ENCODE measurements around the gene LPXN.

The LPXN gene

GRCh38 chr11:58575377-58576020 is at the start of gene LPXN:
Gene LPXN (minus strand): TSS chr11:58575856. CDS start chr11:58575772, 84 bp downstream.
- peak within 1 kb of the TSS; percentile 84 for H3K4me3 Mint-ChIP-seq
- H3K9me3 Mint-ChIP-seq: no peaks in the 10 kb centered on the region
- peak within 1 kb of the TSS; percentile 100 for H3K27ac Mint-ChIP-seq
- peaks cover 95% of the 10 kb centered on the region for H3K36me3 Mint-ChIP-seq
- ATAC-seq (no peak), DNase-seq (ENCODE audit: low spot score in 2 of 2) (peak; percentile 31 to 78)
- H3K4me1 Mint-ChIP-seq: peaks cover 52% of the 10 kb centered on the region

GRCh38 chr11:58625086-58625485 is 49.4 kb upstream of the LPXN start:
- DNase-seq (ENCODE audit: low spot score in 2 of 2): no peak
- no peaks in the 10 kb centered on the region for H3K9me3 Mint-ChIP-seq
- H3K36me3 Mint-ChIP-seq: peaks cover 79% of the 10 kb centered on the region
- no peak overlapping the region for H3K4me3 Mint-ChIP-seq
- no peaks in the 10 kb centered on the region for H3K4me1 Mint-ChIP-seq
- no peak for ATAC-seq
- no peak overlapping the region for H3K27ac Mint-ChIP-seq

- ATAC-seq (no peak), DNase-seq (ENCODE audit: low spot score in 2 of 2) (no peak)
- Mint-ChIP-seq H3K9me3 (no peaks in the 10 kb centered on the region), H3K4me1 (peaks cover 3% of the 10 kb centered on the region), H3K27ac (peak within 1 kb of the TSS; percentile 37), H3K4me3 (no peak within 1 kb of the TSS), H3K36me3 (peaks cover 94% of the 10 kb centered on the region)
Measured at GRCh38 chr11:58622344-58622743, 46.7 kb upstream of the LPXN start, which contains the start of gene CNTF. Gene CNTF (plus strand): TSS chr11:58622665. CDS start chr11:58622753, 88 bp downstream.

DNA sequence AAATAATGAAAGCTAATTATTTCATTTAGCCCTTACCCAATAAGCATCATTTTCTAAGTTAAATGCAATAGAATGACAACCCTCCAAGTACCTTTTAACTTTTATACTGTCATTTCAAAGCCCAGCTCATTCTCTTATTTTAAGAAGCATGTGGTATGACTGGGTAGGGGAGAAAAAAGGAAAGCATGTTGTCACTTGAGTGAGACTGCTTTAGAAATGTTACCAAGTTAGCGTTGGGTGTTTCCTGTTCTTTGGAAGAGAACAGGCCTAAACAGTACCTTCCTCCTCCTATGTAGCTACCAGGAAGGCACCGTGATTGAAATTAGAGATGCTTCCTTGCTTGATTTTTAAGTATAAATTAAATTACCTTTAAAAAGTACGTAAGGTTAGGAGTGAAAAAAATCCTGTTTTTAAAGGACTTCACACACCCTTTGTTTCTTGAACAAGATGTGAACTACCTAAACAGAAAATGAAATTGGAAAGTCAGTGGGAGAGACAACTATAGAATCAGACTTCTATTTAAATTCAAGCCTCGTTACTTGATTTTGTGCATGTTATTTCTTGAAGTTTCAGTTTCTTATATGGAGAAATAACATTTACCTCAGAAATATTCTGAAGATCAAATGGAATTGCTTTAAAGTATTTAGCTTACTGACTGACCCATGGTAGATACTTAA is 46.1 kb upstream of the LPXN start:
- Mint-ChIP-seq H3K27ac (peak overlapping the region; percentile 37), H3K9me3 (no peaks in the 10 kb centered on the region), H3K4me1 (peaks cover 6% of the 10 kb centered on the region), H3K36me3 (peaks cover 94% of the 10 kb centered on the region), H3K4me3 (no peak overlapping the region)
- ATAC-seq: no peak
- no peak for DNase-seq (ENCODE audit: low spot score in 2 of 2)

GRCh38 chr11:58617976-58618557 is 42.4 kb upstream of the LPXN start:
- no peak for DNase-seq (ENCODE audit: low spot score in 2 of 2)
- Mint-ChIP-seq H3K36me3 (peaks cover 100% of the 10 kb centered on the region), H3K27ac (peak overlapping the region; percentile 84), H3K4me1 (peaks cover 6% of the 10 kb centered on the region), H3K9me3 (no peaks in the 10 kb centered on the region), H3K4me3 (no peak overlapping the region)
- ATAC-seq: peak; percentile 53

DNA sequence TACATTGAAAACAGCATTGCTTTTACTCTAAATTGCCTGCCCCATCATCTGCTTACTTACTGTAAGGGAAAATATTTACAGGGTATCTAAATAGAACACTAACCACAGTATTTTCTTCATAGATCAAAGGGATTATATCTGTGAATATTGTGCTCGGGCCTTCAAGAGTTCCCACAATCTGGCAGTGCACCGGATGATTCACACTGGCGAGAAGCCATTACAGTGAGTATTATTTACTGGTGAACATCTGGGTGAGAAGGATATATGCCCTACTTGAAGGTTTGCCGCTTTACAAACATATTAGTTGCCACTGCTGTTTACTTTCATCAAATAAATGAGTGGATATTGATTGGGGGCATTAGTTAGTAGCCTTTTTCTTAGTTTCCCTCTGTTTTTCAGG is 40.9 kb upstream of the LPXN start:
- DNase-seq (ENCODE audit: low spot score in 2 of 2): no peak
- Mint-ChIP-seq H3K4me1 (peaks cover 7% of the 10 kb centered on the region), H3K27ac (no peak overlapping the region), H3K36me3 (peaks cover 100% of the 10 kb centered on the region), H3K9me3 (no peaks in the 10 kb centered on the region), H3K4me3 (no peak overlapping the region)
- ATAC-seq: no peak

DNA sequence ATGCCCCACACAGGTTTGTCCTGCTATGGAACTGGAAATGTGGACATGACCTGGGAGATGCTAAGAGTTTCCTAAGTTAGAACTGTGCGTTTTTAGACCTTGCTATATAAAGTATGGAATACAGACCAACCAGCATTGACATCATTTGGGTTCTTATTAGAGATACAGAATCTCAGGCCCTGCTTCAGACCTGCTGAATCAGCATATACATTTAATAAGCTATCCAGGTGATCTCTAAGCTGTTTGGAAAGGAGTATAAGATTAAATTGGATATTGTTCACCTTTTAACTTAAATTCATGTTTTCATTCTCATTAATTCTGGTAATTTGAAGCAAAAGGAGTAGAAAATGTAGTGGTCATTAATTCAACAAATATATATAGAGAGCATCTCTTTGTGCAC is 39.9 kb upstream of the LPXN start:
- Mint-ChIP-seq H3K27ac (no peak overlapping the region), H3K4me1 (peaks cover 17% of the 10 kb centered on the region), H3K9me3 (no peaks in the 10 kb centered on the region), H3K36me3 (peaks cover 100% of the 10 kb centered on the region), H3K4me3 (no peak overlapping the region)
- no peak for ATAC-seq
- no peak for DNase-seq (ENCODE audit: low spot score in 2 of 2)

DNA sequence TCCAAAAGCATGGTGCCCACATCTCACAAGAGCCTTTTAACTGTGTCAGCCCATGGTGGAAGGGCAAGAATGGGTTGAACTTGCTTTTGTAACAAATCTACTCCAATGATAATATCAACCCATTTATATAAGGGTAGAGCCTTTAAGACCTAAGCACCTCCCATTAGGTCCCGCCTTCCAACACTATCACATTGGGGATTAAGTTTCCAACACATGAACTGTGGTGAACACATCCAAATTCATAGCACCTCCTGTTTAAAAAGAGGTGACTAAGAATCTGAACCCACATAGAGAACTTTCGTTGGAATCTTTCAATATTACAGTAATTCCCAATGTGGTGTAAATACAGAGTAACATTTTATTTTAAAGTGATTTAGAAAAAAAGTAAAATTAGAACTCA is 37.6 kb upstream of the LPXN start:
- Mint-ChIP-seq H3K27ac (no peak overlapping the region), H3K4me1 (peaks cover 29% of the 10 kb centered on the region), H3K36me3 (peaks cover 99% of the 10 kb centered on the region), H3K4me3 (no peak overlapping the region), H3K9me3 (no peaks in the 10 kb centered on the region)
- ATAC-seq (no peak), DNase-seq (ENCODE audit: low spot score in 2 of 2) (no peak)

DNA sequence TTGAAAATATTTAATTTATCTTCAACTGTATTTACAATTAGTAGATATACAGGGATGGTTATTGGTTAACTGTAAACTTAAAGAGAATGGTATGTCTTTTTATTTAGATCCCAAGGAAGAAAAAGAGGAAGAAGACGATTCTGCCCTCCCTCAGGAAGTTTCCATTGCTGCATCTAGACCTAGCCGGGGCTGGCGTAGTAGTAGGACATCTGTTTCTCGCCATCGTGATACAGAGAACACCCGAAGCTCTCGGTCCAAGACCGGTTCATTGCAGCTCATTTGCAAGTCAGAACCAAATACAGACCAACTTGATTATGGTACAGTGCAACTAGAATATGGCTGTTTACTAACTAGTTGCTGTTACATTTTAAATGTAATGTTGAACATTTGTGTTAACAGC is 34.1 kb upstream of the LPXN start:
- H3K27ac Mint-ChIP-seq: no peak overlapping the region
- H3K36me3 Mint-ChIP-seq: peaks cover 71% of the 10 kb centered on the region
- no peak overlapping the region for H3K4me3 Mint-ChIP-seq
- H3K9me3 Mint-ChIP-seq: no peaks in the 10 kb centered on the region
- no peak for DNase-seq (ENCODE audit: low spot score in 2 of 2)
- ATAC-seq: no peak
- peaks cover 47% of the 10 kb centered on the region for H3K4me1 Mint-ChIP-seq

GRCh38 chr11:58608331-58608730 is 32.7 kb upstream of the LPXN start:
- ATAC-seq (no peak), DNase-seq (ENCODE audit: low spot score in 2 of 2) (no peak)
- H3K4me1 Mint-ChIP-seq: peaks cover 61% of the 10 kb centered on the region
- no peaks in the 10 kb centered on the region for H3K9me3 Mint-ChIP-seq
- no peak overlapping the region for H3K4me3 Mint-ChIP-seq
- H3K36me3 Mint-ChIP-seq: peaks cover 68% of the 10 kb centered on the region
- H3K27ac Mint-ChIP-seq: peak overlapping the region; percentile 32

- peak overlapping the region; percentile 74 for H3K27ac Mint-ChIP-seq
- no peaks in the 10 kb centered on the region for H3K9me3 Mint-ChIP-seq
- no peak overlapping the region for H3K4me3 Mint-ChIP-seq
- ATAC-seq: no peak
- H3K36me3 Mint-ChIP-seq: peaks cover 68% of the 10 kb centered on the region
- DNase-seq (ENCODE audit: low spot score in 2 of 2): no peak
- peaks cover 73% of the 10 kb centered on the region for H3K4me1 Mint-ChIP-seq
Measured at GRCh38 chr11:58606930-58607714, 31.5 kb upstream of the LPXN start.

- no peaks in the 10 kb centered on the region for H3K9me3 Mint-ChIP-seq
- H3K4me3 Mint-ChIP-seq: no peak overlapping the region
- H3K36me3 Mint-ChIP-seq: peaks cover 66% of the 10 kb centered on the region
- H3K4me1 Mint-ChIP-seq: peaks cover 91% of the 10 kb centered on the region
- ATAC-seq (no peak), DNase-seq (ENCODE audit: low spot score in 2 of 2) (no peak)
- peak overlapping the region; percentile 20 for H3K27ac Mint-ChIP-seq
Measured at GRCh38 chr11:58600510-58600909, 24.9 kb upstream of the LPXN start.

DNA sequence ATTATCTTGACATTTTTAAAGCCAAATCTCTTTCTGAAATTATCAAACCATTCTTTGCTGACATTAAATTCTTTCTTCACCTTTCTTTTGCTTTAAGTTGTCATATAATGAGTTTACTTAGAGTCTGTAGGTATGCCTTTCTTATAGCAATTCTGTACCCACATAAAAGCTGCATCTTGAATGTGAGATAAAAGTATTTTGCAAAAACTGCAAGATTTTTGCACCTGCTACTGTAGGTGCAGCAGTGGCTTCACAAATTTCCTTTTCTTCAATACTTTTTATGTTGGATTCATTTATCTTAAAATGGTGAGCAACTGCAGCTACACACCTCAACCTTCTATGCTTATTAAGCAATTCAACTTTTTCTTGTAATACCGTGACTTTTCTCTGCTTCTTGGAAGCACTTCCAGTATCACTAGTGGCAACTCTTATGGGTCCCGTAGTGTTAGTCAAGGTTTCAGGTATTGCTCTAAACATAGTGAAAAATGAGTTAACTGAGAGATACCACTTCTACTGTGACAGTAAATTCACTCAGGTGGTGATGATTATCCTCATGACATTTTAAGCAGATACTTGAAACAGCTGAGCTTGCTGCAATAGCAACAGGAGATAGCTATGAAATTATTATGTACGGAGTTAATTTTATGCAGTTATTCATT is 22.0 kb upstream of the LPXN start:
- Mint-ChIP-seq H3K4me1 (peaks cover 84% of the 10 kb centered on the region), H3K9me3 (no peaks in the 10 kb centered on the region), H3K36me3 (peaks cover 74% of the 10 kb centered on the region), H3K27ac (no peak overlapping the region), H3K4me3 (peak overlapping the region; percentile 18)
- ATAC-seq (peak; percentile 99), DNase-seq (ENCODE audit: low spot score in 2 of 2) (no peak)

DNA sequence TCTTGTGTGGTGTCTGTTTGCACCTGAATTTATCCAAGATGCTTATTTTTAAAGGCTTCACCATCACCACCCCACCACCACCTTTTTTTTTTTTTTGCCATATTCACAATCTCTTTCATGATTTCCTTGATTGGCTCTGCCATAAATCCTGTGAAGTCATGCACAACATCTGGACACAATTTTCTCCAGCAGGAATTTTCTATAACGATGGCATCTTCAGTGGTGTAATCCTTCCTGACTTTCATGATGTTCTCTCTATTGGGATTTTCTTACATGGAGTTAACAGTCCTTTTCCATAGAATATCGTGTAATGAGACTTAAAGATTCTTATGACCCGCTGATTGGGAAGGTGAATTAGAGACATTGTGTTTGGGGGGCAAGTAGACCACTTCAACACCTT is 21.0 kb upstream of the LPXN start:
- DNase-seq (ENCODE audit: low spot score in 2 of 2) (no peak), ATAC-seq (no peak)
- peaks cover 83% of the 10 kb centered on the region for H3K4me1 Mint-ChIP-seq
- peaks cover 74% of the 10 kb centered on the region for H3K36me3 Mint-ChIP-seq
- no peaks in the 10 kb centered on the region for H3K9me3 Mint-ChIP-seq
- no peak overlapping the region for H3K27ac Mint-ChIP-seq
- H3K4me3 Mint-ChIP-seq: no peak overlapping the region

GRCh38 chr11:58594826-58595225 is 19.2 kb upstream of the LPXN start:
- H3K4me3 Mint-ChIP-seq: no peak overlapping the region
- ATAC-seq (no peak), DNase-seq (ENCODE audit: low spot score in 2 of 2) (no peak)
- peaks cover 83% of the 10 kb centered on the region for H3K36me3 Mint-ChIP-seq
- no peak overlapping the region for H3K27ac Mint-ChIP-seq
- H3K9me3 Mint-ChIP-seq: no peaks in the 10 kb centered on the region
- H3K4me1 Mint-ChIP-seq: peaks cover 83% of the 10 kb centered on the region
